GM23338 (cell line): ENCODE results near the gene EXOC6B. TPM values are rescaled to one million over a fixed set of nuclear protein-coding genes. Genes with fewer than 3 reads are reported as not detected.
A peak's percentile ranks its signal among the peaks of the same experiment; 100 is the strongest.

Experiments
- ATAC-seq: fragments of 200-7000 bp; cut with Tn5 transposase; 3 replicates; pipeline ENCODE4 v1.9.1; 2020
- DNase-seq: peaks from one replicate; pipeline ENCODE4 v3.0.0-alpha.2; 2015; ENCODE audit warnings: low spot score
- H2AFZ ChIP-seq: fragments of 200-600 bp; sonication (generic); 2 replicates; pipeline ENCODE4 v1.8.0; 2016; ENCODE audit warnings: antibody characterized with exemption, mild to moderate bottlenecking, moderate library complexity
- H3F3A ChIP-seq: fragments of 200-600 bp; sonication (generic); replicated peaks from 2 replicates; pipeline ENCODE4 v1.8.0; 2017; ENCODE audit warnings: antibody characterized with exemption, mixed run types, low read depth
- H3K27ac ChIP-seq: fragments of 200-600 bp; sonication (generic); 2 replicates; pipeline ENCODE4 v1.6.1; 2016; ENCODE audit warnings: low read depth
- H3K27me3 ChIP-seq: fragments of 200-600 bp; sonication (generic); 2 replicates; pipeline ENCODE4 v1.8.0; 2016; ENCODE audit warnings: mild to moderate bottlenecking, mixed run types, moderate library complexity; ENCODE audit not compliant: insufficient read depth
- H3K36me3 ChIP-seq: fragments of 200-600 bp; sonication (generic); 2 replicates; pipeline ENCODE4 v1.8.0; 2016; ENCODE audit warnings: mild to moderate bottlenecking; ENCODE audit not compliant: insufficient read depth
- H3K4me1 ChIP-seq: fragments of 200-600 bp; sonication (generic); 2 replicates; pipeline ENCODE4 v1.8.0; 2016; ENCODE audit warnings: mild to moderate bottlenecking, moderate library complexity; ENCODE audit not compliant: insufficient read depth
- H3K4me2 ChIP-seq: fragments of 200-600 bp; sonication (generic); 2 replicates; pipeline ENCODE4 v1.7.1; 2017; ENCODE audit warnings: mixed run types
- H3K4me3 ChIP-seq: fragments of 200-600 bp; sonication (generic); 2 replicates; pipeline ENCODE4 v1.6.1; 2016; ENCODE audit warnings: mixed run types
- H3K79me2 ChIP-seq: fragments of 200-600 bp; sonication (generic); replicated peaks from 2 replicates; pipeline ENCODE4 v1.8.0; 2017; ENCODE audit warnings: mild to moderate bottlenecking; ENCODE audit not compliant: insufficient read depth
- H3K9me2 ChIP-seq: fragments of 200-600 bp; sonication (generic); 2 replicates; pipeline ENCODE4 v1.8.0; 2017; ENCODE audit not compliant: insufficient read depth
- H4K20me1 ChIP-seq: fragments of 200-600 bp; sonication (generic); replicated peaks from 2 replicates; pipeline ENCODE4 v1.8.0; 2017; ENCODE audit warnings: mild to moderate bottlenecking; ENCODE audit not compliant: insufficient read depth
- H3K27ac Mint-ChIP-seq: 2 replicates; pipeline ENCODE4 v1.8.0; 2020; ENCODE audit warnings: inconsistent platforms, mild to moderate bottlenecking, moderate library complexity, mixed read lengths
- H3K27me3 Mint-ChIP-seq: 3 replicates; pipeline ENCODE4 v1.8.0; 2022; ENCODE audit warnings: low read depth, mild to moderate bottlenecking, moderate library complexity, mixed read lengths, inconsistent platforms; ENCODE audit not compliant: insufficient read depth, poor library complexity
- H3K36me3 Mint-ChIP-seq: 3 replicates; pipeline ENCODE4 v1.8.0; 2021; ENCODE audit warnings: low read depth, mild to moderate bottlenecking, inconsistent platforms, moderate library complexity, mixed read lengths
- H3K4me1 Mint-ChIP-seq: 3 replicates; pipeline ENCODE4 v1.8.0; 2020; ENCODE audit warnings: mild to moderate bottlenecking, inconsistent platforms, mixed read lengths
- H3K4me3 Mint-ChIP-seq: 3 replicates; pipeline ENCODE4 v1.8.0; 2021; ENCODE audit warnings: moderate library complexity, mild to moderate bottlenecking, inconsistent platforms, mixed read lengths
- H3K9me3 Mint-ChIP-seq: 3 replicates; pipeline ENCODE4 v1.8.0; 2020; ENCODE audit warnings: moderate library complexity, mild to moderate bottlenecking, inconsistent platforms, mixed read lengths
- CREB1 ChIP-seq: fragments of 250-450 bp; sonication (Bioruptor Pico); IDR thresholded peaks from 2 replicates; pipeline ENCODE4 v1.5.0; 2020; ENCODE audit warnings: low read depth, mild to moderate bottlenecking, moderate library complexity
- ETS1 ChIP-seq: IDR thresholded peaks from 2 replicates; pipeline ENCODE4 v1.6.1; 2016; ENCODE audit warnings: antibody characterized with exemption
- EZH2 ChIP-seq: fragments of 200-600 bp; sonication (generic); IDR thresholded peaks from one replicate; pipeline ENCODE4 v1.8.0; 2017; ENCODE audit warnings: antibody characterized with exemption, mild to moderate bottlenecking, low read depth; ENCODE audit not compliant: unreplicated experiment
- EZH2phosphoT487 ChIP-seq: fragments of 200-600 bp; sonication (generic); IDR thresholded peaks from one replicate; pipeline ENCODE4 v1.8.1; 2018; ENCODE audit warnings: antibody characterized with exemption; ENCODE audit not compliant: unreplicated experiment
- JUNB ChIP-seq: IDR thresholded peaks from one replicate; pipeline ENCODE4 v1.6.1; 2016; ENCODE audit warnings: antibody characterized with exemption; ENCODE audit not compliant: unreplicated experiment
- NANOG ChIP-seq: IDR thresholded peaks from 2 replicates; pipeline ENCODE4 v1.6.1; 2016; ENCODE audit warnings: antibody characterized with exemption, borderline replicate concordance
- POLR2AphosphoS5 ChIP-seq: IDR thresholded peaks from 2 replicates; pipeline ENCODE4 v1.6.1; 2016; ENCODE audit warnings: antibody characterized with exemption, low read depth
- REST ChIP-seq: IDR thresholded peaks from one replicate; pipeline ENCODE4 v1.6.1; 2018; ENCODE audit warnings: antibody characterized with exemption; ENCODE audit not compliant: unreplicated experiment
- STAT1 ChIP-seq: IDR thresholded peaks from one replicate; pipeline ENCODE4 v1.6.1; 2016; ENCODE audit warnings: antibody characterized with exemption; ENCODE audit not compliant: unreplicated experiment
- ZNF114 ChIP-seq: fragments of 250-450 bp; sonication (Bioruptor Pico); IDR thresholded peaks from 2 replicates; pipeline ENCODE4 v1.5.0; 2020; ENCODE audit warnings: mild to moderate bottlenecking, moderate library complexity
- ZNF331 ChIP-seq: fragments of 250-450 bp; sonication (Bioruptor Pico); IDR thresholded peaks from 2 replicates; pipeline ENCODE4 v1.5.0; 2020; ENCODE audit warnings: low read depth, mild to moderate bottlenecking, moderate library complexity
- polyA plus RNA-seq: library from polyadenylated mRNA; unstranded; fragments of >200 nt; fragmentation: Nextera tagmentation; extraction: Ambion mirVana; gene quantifications from 2 replicates; pipeline ENCODE4 v1.2.1, GENCODE V29; 2016
- total RNA-seq: library from RNA; depleted of rRNA; stranded (reverse); fragments of >200 nt; shearing (Covaris generic); gene quantifications from 2 replicates; pipeline ENCODE4 v1.2.3, GENCODE V29; 2014
- TF ChIP-seq, protein P1 (sequence below), 2 experiments: fragments of 200-600 bp in 1 of 2; sonication (generic) in 1 of 2; conservative IDR thresholded peaks; 2 replicates each; pipeline versions ENCODE4 v1.5.1 to v1.6.1; 2016 to 2017; ENCODE audit warnings: antibody characterized with exemption in 2 of 2, low read depth in 2 of 2, mild to moderate bottlenecking in 2 of 2, moderate library complexity in 1 of 2
- TF ChIP-seq, protein P2 (sequence below): fragments of 250-450 bp; sonication (Bioruptor Pico); IDR thresholded peaks from 2 replicates; pipeline ENCODE4 v1.5.0; 2020; ENCODE audit warnings: mild to moderate bottlenecking, moderate library complexity

Gene EXOC6B
- total and polyA plus RNA-seq, 2 experiments from 2014 or later = 7.2 to 45.9 TPM

GRCh38 chr2:72128843-72129227 is 697.0 kb downstream of the EXOC6B start:
- no peak overlapping the region for H3K27ac Mint-ChIP-seq
- Histone ChIP-seq H4K20me1 (no peaks in the 10 kb centered on the region), H3F3A (no peaks in the 10 kb centered on the region), H3K79me2 (no peaks in the 10 kb centered on the region), H3K4me1 (peaks cover 8% of the 10 kb centered on the region; the same call in 1 of the 2 replicates), H3K4me2 (no peak overlapping the region), H2AFZ (no peak overlapping the region), H3K9me2 (no peaks in the 10 kb centered on the region), H3K36me3 (no peaks in the 10 kb centered on the region), H3K27me3 (no peaks in the 10 kb centered on the region), H3K4me3 (no peak overlapping the region), H3K27ac (no peak overlapping the region)
- H3K4me1 Mint-ChIP-seq = peaks cover 24% of the 10 kb centered on the region
- H3K27me3 Mint-ChIP-seq = peaks cover 21% of the 10 kb centered on the region
- no peaks in the 10 kb centered on the region; the same call in 2 of the 3 replicates for H3K9me3 Mint-ChIP-seq
- TF ChIP-seq JUNB (no peak), ZNF114 (CRISPR knock-in tag) (no peak), POLR2AphosphoS5 (no peak), ZNF331 (CRISPR knock-in tag) (no peak), ETS1 (no peak), STAT1 (no peak), REST (no peak), CREB1 (CRISPR knock-in tag) (no peak), EZH2phosphoT487 (no peak), NANOG (no peak), EZH2 (no peak)
- TF ChIP-seq, protein P1, sequence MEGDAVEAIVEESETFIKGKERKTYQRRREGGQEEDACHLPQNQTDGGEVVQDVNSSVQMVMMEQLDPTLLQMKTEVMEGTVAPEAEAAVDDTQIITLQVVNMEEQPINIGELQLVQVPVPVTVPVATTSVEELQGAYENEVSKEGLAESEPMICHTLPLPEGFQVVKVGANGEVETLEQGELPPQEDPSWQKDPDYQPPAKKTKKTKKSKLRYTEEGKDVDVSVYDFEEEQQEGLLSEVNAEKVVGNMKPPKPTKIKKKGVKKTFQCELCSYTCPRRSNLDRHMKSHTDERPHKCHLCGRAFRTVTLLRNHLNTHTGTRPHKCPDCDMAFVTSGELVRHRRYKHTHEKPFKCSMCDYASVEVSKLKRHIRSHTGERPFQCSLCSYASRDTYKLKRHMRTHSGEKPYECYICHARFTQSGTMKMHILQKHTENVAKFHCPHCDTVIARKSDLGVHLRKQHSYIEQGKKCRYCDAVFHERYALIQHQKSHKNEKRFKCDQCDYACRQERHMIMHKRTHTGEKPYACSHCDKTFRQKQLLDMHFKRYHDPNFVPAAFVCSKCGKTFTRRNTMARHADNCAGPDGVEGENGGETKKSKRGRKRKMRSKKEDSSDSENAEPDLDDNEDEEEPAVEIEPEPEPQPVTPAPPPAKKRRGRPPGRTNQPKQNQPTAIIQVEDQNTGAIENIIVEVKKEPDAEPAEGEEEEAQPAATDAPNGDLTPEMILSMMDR (conservative IDR thresholded peaks at IDR 0.05; ENCODE audit: low read depth in 2 of 2) = no peak
- TF ChIP-seq, protein P2, sequence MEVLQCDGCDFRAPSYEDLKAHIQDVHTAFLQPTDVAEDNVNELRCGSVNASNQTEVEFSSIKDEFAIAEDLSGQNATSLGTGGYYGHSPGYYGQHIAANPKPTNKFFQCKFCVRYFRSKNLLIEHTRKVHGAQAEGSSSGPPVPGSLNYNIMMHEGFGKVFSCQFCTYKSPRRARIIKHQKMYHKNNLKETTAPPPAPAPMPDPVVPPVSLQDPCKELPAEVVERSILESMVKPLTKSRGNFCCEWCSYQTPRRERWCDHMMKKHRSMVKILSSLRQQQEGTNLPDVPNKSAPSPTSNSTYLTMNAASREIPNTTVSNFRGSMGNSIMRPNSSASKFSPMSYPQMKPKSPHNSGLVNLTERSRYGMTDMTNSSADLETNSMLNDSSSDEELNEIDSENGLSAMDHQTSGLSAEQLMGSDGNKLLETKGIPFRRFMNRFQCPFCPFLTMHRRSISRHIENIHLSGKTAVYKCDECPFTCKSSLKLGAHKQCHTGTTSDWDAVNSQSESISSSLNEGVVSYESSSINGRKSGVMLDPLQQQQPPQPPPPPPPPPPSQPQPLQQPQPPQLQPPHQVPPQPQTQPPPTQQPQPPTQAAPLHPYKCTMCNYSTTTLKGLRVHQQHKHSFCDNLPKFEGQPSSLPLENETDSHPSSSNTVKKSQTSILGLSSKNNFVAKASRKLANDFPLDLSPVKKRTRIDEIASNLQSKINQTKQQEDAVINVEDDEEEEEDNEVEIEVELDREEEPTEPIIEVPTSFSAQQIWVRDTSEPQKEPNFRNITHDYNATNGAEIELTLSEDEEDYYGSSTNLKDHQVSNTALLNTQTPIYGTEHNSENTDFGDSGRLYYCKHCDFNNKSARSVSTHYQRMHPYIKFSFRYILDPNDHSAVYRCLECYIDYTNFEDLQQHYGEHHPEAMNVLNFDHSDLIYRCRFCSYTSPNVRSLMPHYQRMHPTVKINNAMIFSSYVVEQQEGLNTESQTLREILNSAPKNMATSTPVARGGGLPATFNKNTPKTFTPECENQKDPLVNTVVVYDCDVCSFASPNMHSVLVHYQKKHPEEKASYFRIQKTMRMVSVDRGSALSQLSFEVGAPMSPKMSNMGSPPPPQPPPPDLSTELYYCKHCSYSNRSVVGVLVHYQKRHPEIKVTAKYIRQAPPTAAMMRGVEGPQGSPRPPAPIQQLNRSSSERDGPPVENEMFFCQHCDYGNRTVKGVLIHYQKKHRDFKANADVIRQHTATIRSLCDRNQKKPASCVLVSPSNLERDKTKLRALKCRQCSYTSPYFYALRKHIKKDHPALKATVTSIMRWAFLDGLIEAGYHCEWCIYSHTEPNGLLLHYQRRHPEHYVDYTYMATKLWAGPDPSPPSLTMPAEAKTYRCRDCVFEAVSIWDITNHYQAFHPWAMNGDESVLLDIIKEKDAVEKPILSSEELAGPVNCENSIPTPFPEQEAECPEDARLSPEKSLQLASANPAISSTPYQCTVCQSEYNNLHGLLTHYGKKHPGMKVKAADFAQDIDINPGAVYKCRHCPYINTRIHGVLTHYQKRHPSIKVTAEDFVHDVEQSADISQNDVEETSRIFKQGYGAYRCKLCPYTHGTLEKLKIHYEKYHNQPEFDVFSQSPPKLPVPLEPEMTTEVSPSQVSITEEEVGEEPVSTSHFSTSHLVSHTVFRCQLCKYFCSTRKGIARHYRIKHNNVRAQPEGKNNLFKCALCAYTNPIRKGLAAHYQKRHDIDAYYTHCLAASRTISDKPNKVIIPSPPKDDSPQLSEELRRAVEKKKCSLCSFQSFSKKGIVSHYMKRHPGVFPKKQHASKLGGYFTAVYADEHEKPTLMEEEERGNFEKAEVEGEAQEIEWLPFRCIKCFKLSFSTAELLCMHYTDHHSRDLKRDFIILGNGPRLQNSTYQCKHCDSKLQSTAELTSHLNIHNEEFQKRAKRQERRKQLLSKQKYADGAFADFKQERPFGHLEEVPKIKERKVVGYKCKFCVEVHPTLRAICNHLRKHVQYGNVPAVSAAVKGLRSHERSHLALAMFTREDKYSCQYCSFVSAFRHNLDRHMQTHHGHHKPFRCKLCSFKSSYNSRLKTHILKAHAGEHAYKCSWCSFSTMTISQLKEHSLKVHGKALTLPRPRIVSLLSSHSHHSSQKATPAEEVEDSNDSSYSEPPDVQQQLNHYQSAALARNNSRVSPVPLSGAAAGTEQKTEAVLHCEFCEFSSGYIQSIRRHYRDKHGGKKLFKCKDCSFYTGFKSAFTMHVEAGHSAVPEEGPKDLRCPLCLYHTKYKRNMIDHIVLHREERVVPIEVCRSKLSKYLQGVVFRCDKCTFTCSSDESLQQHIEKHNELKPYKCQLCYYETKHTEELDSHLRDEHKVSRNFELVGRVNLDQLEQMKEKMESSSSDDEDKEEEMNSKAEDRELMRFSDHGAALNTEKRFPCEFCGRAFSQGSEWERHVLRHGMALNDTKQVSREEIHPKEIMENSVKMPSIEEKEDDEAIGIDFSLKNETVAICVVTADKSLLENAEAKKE = no peak
- ATAC-seq (peak; percentile 9; the same call in 2 of the 3 replicates), DNase-seq (no peak)
- H3K4me3 Mint-ChIP-seq = no peak overlapping the region
- no peaks in the 10 kb centered on the region for H3K36me3 Mint-ChIP-seq
